Thoracic aorta (tissue), 2 donors: ENCODE results near the gene MPZL2. TPM values are rescaled to one million over a fixed set of nuclear protein-coding genes. Genes with fewer than 3 reads are reported as not detected.

Experiments used
- ATAC-seq: fragments of 150-250 bp; one replicate; pipeline ENCODE4 v1.8.0; 2017; ENCODE audit warnings: low read depth; ENCODE audit not compliant: insufficient number of reproducible peaks, low FRiP score
- DNase-seq: peaks from one replicate; pipeline ENCODE4 v3.0.0-alpha.2; 2020; ENCODE audit warnings: low spot score
- H3K27ac ChIP-seq, 2 donors: fragments of 200-600 bp; sonication (generic); 1 replicate in 1 of 2; 2 replicates in 1 of 2; pipeline ENCODE4 v1.5.1; 2016; ENCODE audit warnings: mild to moderate bottlenecking in 2 of 2, moderate library complexity in 2 of 2
- H3K27me3 ChIP-seq: fragments of 200-600 bp; sonication (generic); replicated peaks from 2 replicates; pipeline ENCODE4 v1.6.0; 2016; ENCODE audit warnings: mild to moderate bottlenecking; ENCODE audit not compliant: insufficient read depth
- H3K36me3 ChIP-seq: fragments of 200-600 bp; sonication (generic); one replicate; pipeline ENCODE4 v1.5.1; 2016
- H3K4me1 ChIP-seq, 2 donors: fragments of 200-600 bp; sonication (generic); 1 replicate in 1 of 2; 2 replicates in 1 of 2; pipeline versions ENCODE4 v1.5.1 to v1.6.0; 2016; ENCODE audit warnings: low read depth in 2 of 2, mild to moderate bottlenecking in 1 of 2; ENCODE audit not compliant: control insufficient read depth in 1 of 2
- H3K4me3 ChIP-seq: fragments of 200-600 bp; sonication (generic); 2 replicates; pipeline ENCODE4 v1.5.1; 2016; ENCODE audit warnings: mild to moderate bottlenecking
- H3K9me3 ChIP-seq: fragments of 200-600 bp; sonication (generic); 2 replicates; pipeline ENCODE4 v1.5.1; 2016
- total RNA-seq, 2 donors: library from RNA; depleted of rRNA; stranded (reverse); fragments of >200 nt; gene quantifications; one replicate each; pipeline versions ENCODE4 v1.1.0 to v1.2.3, GENCODE V29; 2016
- TF ChIP-seq, protein P1 (sequence below): fragments of 200-600 bp; sonication (generic); IDR thresholded peaks from one replicate; pipeline ENCODE4 v1.5.1; 2019; ENCODE audit warnings: antibody characterized with exemption

Gene MPZL2
- total RNA-seq, 2 donors from 2014 or later: 18.3 to 58.1 TPM

DNA sequence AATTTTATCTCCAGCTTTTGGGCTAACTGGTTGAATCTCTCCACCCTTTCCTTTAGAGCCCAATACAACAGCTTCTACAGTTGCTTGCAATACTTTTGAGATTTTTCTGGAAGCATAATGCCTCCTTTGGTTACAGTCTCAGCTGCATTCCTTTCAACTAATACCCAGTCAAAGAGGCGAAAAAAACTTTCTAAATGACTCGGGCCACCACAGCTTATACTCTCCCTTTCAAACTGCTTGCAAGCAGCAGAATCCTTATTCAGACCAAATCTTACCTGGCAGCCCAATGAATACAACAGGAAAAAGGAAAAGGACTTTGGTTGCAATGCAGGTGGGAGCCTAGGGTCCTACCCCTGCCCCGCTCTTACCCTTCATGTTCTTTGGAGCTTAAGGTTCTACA lies 55.1 kb downstream of the MPZL2 start:
- Histone ChIP-seq H3K4me3 (no peak overlapping the region), H3K4me1 (peaks cover 0 to 3% of the 10 kb centered on the region in 2 donors), H3K27me3 (no peaks in the 10 kb centered on the region), H3K27ac (no peak overlapping the region), H3K36me3 (no peaks in the 10 kb centered on the region), H3K9me3 (no peaks in the 10 kb centered on the region)
- TF ChIP-seq, protein P1, sequence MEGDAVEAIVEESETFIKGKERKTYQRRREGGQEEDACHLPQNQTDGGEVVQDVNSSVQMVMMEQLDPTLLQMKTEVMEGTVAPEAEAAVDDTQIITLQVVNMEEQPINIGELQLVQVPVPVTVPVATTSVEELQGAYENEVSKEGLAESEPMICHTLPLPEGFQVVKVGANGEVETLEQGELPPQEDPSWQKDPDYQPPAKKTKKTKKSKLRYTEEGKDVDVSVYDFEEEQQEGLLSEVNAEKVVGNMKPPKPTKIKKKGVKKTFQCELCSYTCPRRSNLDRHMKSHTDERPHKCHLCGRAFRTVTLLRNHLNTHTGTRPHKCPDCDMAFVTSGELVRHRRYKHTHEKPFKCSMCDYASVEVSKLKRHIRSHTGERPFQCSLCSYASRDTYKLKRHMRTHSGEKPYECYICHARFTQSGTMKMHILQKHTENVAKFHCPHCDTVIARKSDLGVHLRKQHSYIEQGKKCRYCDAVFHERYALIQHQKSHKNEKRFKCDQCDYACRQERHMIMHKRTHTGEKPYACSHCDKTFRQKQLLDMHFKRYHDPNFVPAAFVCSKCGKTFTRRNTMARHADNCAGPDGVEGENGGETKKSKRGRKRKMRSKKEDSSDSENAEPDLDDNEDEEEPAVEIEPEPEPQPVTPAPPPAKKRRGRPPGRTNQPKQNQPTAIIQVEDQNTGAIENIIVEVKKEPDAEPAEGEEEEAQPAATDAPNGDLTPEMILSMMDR: no peak
- no peak for DNase-seq
- no peak for ATAC-seq

DNA sequence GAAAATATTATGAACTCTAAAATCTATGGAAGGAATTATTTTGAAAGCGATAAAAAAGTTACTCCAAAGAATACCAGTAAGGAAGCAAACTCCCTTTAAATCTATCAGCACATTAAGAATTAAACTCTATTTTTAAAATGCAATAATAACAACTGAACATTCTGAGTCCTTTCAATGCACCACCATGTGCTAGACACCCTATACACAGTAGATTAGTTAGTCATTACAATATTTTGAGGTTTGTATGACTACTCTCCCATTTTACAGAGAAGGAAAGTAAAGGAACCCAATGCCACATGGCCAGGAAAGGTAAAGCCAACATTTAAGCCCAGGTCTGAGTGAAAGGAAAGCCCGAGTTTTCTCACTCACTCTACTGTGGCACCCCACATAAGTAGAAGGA lies 57.0 kb downstream of the MPZL2 start:
- Histone ChIP-seq H3K9me3 (no peaks in the 10 kb centered on the region), H3K4me3 (no peak overlapping the region), H3K27me3 (no peaks in the 10 kb centered on the region), H3K36me3 (no peaks in the 10 kb centered on the region), H3K4me1 (no peaks in the 10 kb centered on the region), H3K27ac (no peak overlapping the region)
- TF ChIP-seq, protein P1: no peak
- DNase-seq (no peak), ATAC-seq (no peak)

- H3K36me3 ChIP-seq: no peaks in the 10 kb centered on the region
- H3K4me3 ChIP-seq: no peak overlapping the region
- H3K27ac ChIP-seq: no peak overlapping the region
- TF ChIP-seq, protein P1: no peak
- H3K4me1 ChIP-seq: no peaks in the 10 kb centered on the region
- H3K9me3 ChIP-seq: no peaks in the 10 kb centered on the region
- H3K27me3 ChIP-seq: no peaks in the 10 kb centered on the region
- no peak for ATAC-seq
- DNase-seq: no peak
These were observed 57.6 kb downstream of the MPZL2 start for GRCh38 chr11:118206391-118207031.

GRCh38 chr11:118205606-118206378 lies 58.3 kb downstream of the MPZL2 start:
- ATAC-seq (no peak), DNase-seq (no peak)
- no peaks in the 10 kb centered on the region for H3K9me3 ChIP-seq
- H3K4me3 ChIP-seq: no peak overlapping the region
- TF ChIP-seq, protein P1: no peak
- H3K36me3 ChIP-seq: no peaks in the 10 kb centered on the region
- H3K27ac ChIP-seq: no peak overlapping the region
- H3K4me1 ChIP-seq: no peaks in the 10 kb centered on the region
- no peaks in the 10 kb centered on the region for H3K27me3 ChIP-seq

Other genes starting within 250 kb of the MPZL2 start
- gene TMPRSS4, start 187.2 kb downstream of the MPZL2 start, total RNA-seq: 1 to 10 TPM in 1 of 2 donors, not detected in 1; 2.2 TPM
- gene SMIM35, start 177.3 kb downstream of the MPZL2 start, total RNA-seq: not detected
- gene SCN4B, start 111.5 kb downstream of the MPZL2 start, total RNA-seq: 1 to 10 TPM; 2.0 to 2.4 TPM
- gene SCN2B, start 87.7 kb downstream of the MPZL2 start, total RNA-seq: under 1 TPM in 1 of 2 donors, not detected in 1; 0.07 TPM
- 1 to 10 TPM; 3.7 to 7.6 TPM for gene JAML, start 39.3 kb downstream of the MPZL2 start, total RNA-seq
- gene MPZL3, start 11.9 kb downstream of the MPZL2 start, total RNA-seq: 1 to 10 TPM in 1 of 2 donors, under 1 TPM in 1; 0.41 to 3.2 TPM
- 1 to 10 TPM; 1.1 to 1.3 TPM for gene CD3E, start 40.4 kb upstream of the MPZL2 start, total RNA-seq
- 1 to 10 TPM; 1.6 to 5.8 TPM for gene CD3D, start 78.4 kb upstream of the MPZL2 start, total RNA-seq
- 1 to 10 TPM in 1 of 2 donors, under 1 TPM in 1; 0.27 to 1.1 TPM for gene CD3G, start 80.0 kb upstream of the MPZL2 start, total RNA-seq
- 10 to 100 TPM; 37.1 to 49.0 TPM for gene UBE4A, start 95.3 kb upstream of the MPZL2 start, total RNA-seq
- 10 to 100 TPM; 21.1 to 45.2 TPM for gene ATP5MG, start 137.3 kb upstream of the MPZL2 start, total RNA-seq
- gene KMT2A, start 172.2 kb upstream of the MPZL2 start, total RNA-seq: 100 to 1,000 TPM in 1 of 2 donors, 10 to 100 TPM in 1; 88.1 to 105 TPM